Uterus (tissue), 4 donors: ENCODE data around the gene MEGF8. TPM values are rescaled to one million over a fixed set of nuclear protein-coding genes. Genes with fewer than 3 reads are reported as not detected.

Experiments
- DNase-seq, 2 donors: peaks; one replicate each; pipeline ENCODE4 v3.0.0-alpha.2; 2019 to 2020
- H3K27ac ChIP-seq, 2 donors: fragments of 200-600 bp; sonication (generic); 1 replicate in 1 of 2; 2 replicates in 1 of 2; pipeline ENCODE4 v1.5.1; 2016 to 2018
- H3K27me3 ChIP-seq, 2 donors: fragments of 200-600 bp; sonication (generic); one replicate each; pipeline ENCODE4 v1.5.1; 2018 to 2019; ENCODE audit warnings: control low read depth in 1 of 2
- H3K36me3 ChIP-seq, 2 donors: fragments of 200-600 bp; sonication (generic); one replicate each; pipeline ENCODE4 v1.5.1; 2019; ENCODE audit warnings: control low read depth in 1 of 2
- H3K4me1 ChIP-seq, 2 donors: fragments of 200-600 bp; sonication (generic); one replicate each; pipeline ENCODE4 v1.5.1; 2018 to 2019; ENCODE audit warnings: control low read depth in 1 of 2
- H3K4me3 ChIP-seq, 2 donors: fragments of 200-600 bp; sonication (generic); 1 replicate in 1 of 2; 2 replicates in 1 of 2; pipeline ENCODE4 v1.5.1; 2018 to 2019; ENCODE audit warnings: mild to moderate bottlenecking in 1 of 2
- H3K9me3 ChIP-seq, 2 donors: fragments of 200-600 bp; sonication (generic); one replicate each; pipeline ENCODE4 v1.5.1; 2019; ENCODE audit warnings: control low read depth in 1 of 2
- POLR2A ChIP-seq, 2 donors: fragments of 450-650 bp; IDR thresholded peaks; one replicate each; pipeline ENCODE4 v1.6.1; 2016; ENCODE audit warnings: antibody characterized with exemption in 2 of 2, mild to moderate bottlenecking in 1 of 2, moderate library complexity in 1 of 2
- intact Hi-C: fragments of 100-400 bp; cut with DNase I; formaldehyde crosslinking; loops from one replicate; pipeline ENCODE4 v1.15.1; 2023; ENCODE audit warnings: low total_unique reads
- total RNA-seq, 4 donors: library from RNA; depleted of rRNA in 3 of 4; stranded (reverse); fragments of >200 nt in 3 of 4; gene quantifications; one replicate each; pipeline versions ENCODE4 v1.1.0 to v1.2.4, GENCODE V29; 2014 to 2023
- TF ChIP-seq, protein P1 (sequence below), 4 experiments: fragments of 200-600 bp in 2 of 4; fragments of 450-650 bp in 2 of 4; sonication (generic) in 2 of 4; IDR thresholded peaks; one replicate each; pipeline ENCODE4 v1.5.1; 2016 to 2019; ENCODE audit warnings: antibody characterized with exemption in 4 of 4, mild to moderate bottlenecking in 2 of 4, moderate library complexity in 1 of 4
- donor health status: DM: yes; HTN: yes; CAD: no.

The MEGF8 gene
- total RNA-seq, 4 donors from 2014 or later = 3.6 to 30.0 (median 19.1) TPM

DNA sequence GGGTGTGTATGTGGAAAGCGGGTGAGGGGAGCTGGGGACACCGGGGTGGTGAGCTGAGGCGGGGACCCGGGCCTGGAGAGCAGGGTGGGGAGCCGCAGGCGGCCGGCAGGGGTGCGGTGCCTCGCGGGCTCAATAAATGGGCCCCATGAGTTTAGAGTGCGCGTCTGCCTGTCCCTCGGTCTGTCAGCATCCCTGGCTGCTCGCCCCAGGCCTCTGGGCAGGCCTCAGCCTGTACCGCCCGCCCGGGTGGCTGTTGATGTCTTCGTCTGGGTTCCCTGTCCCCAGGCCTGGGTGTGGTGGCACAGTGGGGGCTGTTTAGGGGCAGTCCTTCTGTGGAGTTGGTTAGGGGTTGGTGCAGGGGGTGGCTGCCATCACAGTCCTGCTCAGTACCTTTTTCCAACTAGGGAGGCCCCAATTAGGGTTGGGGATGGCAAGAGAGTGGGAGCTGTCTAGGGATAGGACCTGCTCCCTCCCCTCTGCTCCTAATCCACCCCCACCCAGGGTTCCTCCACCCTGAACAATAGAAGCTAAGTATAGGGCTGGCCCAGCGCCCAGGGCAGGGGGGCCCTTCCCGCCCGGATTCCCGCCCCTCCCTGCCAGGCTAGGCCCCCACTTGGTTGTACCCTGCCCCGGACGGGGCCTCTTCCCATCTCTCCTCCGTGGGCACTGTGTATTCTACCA lies 44.1 kb upstream of the MEGF8 start:
- TF ChIP-seq, protein P1, sequence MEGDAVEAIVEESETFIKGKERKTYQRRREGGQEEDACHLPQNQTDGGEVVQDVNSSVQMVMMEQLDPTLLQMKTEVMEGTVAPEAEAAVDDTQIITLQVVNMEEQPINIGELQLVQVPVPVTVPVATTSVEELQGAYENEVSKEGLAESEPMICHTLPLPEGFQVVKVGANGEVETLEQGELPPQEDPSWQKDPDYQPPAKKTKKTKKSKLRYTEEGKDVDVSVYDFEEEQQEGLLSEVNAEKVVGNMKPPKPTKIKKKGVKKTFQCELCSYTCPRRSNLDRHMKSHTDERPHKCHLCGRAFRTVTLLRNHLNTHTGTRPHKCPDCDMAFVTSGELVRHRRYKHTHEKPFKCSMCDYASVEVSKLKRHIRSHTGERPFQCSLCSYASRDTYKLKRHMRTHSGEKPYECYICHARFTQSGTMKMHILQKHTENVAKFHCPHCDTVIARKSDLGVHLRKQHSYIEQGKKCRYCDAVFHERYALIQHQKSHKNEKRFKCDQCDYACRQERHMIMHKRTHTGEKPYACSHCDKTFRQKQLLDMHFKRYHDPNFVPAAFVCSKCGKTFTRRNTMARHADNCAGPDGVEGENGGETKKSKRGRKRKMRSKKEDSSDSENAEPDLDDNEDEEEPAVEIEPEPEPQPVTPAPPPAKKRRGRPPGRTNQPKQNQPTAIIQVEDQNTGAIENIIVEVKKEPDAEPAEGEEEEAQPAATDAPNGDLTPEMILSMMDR (IDR thresholded peaks at IDR 0.05) = peak in 1 of 4 experiments; percentile 21
- peak in 1 of 2 donors; percentile 26 for TF ChIP-seq POLR2A (IDR thresholded peaks at IDR 0.05)
- DNase-seq = peak; percentile 75
- intact Hi-C loops = no loop called here
- Histone ChIP-seq H3K4me1 (peaks cover 6 to 60% of the 10 kb centered on the region in 2 donors), H3K4me3 (peak overlapping the region; percentile 58 to 87), H3K36me3 (no peaks in the 10 kb centered on the region), H3K27ac (peak overlapping the region; percentile 97), H3K27me3 (no peaks in the 10 kb centered on the region), H3K9me3 (no peaks in the 10 kb centered on the region)

DNA sequence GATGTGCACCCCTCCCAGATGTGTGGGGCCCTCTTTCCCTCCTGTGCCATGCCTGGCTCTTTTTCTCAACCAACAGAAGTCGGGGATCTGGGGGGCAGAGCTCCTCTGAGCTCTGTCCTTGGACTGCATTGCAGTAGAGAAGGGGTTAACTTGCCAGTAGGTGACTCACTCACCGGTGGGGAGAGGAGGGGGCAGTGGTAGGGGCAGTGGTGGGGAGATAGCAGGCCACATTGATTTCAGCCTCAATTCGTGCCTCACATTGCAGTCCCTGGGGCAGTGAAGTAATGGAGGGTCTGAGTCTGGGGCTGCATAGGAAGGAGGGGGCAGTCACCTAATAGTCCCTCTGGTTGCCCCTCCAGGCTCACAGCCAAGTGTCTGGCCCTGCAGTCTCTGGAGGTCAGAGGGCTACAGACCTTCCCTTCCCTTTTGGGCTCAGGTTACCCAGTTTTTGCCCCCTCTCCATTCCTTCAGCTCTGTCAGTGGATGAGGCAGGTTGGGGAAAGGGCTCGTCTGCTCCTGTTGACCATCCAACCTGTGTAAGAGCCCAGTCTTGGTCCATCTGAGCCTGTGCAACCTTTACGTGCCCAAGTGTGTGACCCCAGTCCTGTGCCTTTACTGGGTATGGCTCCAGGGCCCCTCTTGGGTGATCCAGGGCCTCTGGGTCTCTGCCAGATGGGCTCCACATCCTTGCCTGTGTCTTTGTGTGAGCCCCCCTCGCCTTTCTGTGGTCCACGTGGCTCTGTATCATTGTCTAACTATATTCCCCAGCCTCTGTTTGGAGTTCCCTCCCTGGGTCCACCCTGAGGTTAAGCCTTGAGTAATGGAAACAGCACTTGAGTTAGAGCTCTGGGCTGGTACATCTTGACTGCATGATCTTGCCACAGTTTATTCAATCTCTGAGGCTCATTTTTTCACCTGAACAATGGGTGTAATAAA lies 43.3 kb upstream of the MEGF8 start:
- intact Hi-C loops = no loop called here
- TF ChIP-seq, protein P1 (IDR thresholded peaks at IDR 0.05) = no peak
- TF ChIP-seq POLR2A (IDR thresholded peaks at IDR 0.05) = no peak
- peak overlapping the region; percentile 97 for H3K27ac ChIP-seq
- H3K4me1 ChIP-seq = peaks cover 6 to 66% of the 10 kb centered on the region in 2 donors
- H3K4me3 ChIP-seq = peak overlapping the region; percentile 58 to 87
- H3K27me3 ChIP-seq = no peaks in the 10 kb centered on the region
- no peaks in the 10 kb centered on the region for H3K36me3 ChIP-seq
- no peaks in the 10 kb centered on the region for H3K9me3 ChIP-seq
- DNase-seq = peak; percentile 51 to 71

DNA sequence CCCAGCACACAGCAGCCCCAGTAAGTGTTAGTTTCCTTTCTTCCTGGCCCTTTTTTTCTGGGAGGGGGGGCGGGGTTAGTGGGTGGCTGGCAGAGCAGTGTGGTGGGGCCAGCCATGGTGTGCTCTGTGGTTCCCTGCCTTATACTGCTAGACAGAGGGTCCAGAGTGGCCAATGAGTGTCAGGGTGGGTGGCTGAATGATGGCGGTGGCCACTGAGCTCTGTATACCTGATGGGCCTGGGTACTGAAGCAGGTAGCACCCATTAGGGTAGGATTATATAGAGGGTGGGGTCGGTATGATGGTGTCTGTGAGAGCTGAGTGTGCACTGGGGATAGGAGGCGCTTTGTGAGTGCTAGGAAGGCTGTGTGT lies 42.6 kb upstream of the MEGF8 start:
- Histone ChIP-seq H3K9me3 (no peaks in the 10 kb centered on the region), H3K4me1 (peaks cover 6 to 61% of the 10 kb centered on the region in 2 donors), H3K27ac (peak overlapping the region; percentile 97), H3K36me3 (no peaks in the 10 kb centered on the region), H3K27me3 (no peaks in the 10 kb centered on the region), H3K4me3 (peak overlapping the region in 1 of 2 donors; percentile 42)
- intact Hi-C loops = no loop called here
- DNase-seq = no peak
- no peak for TF ChIP-seq POLR2A (IDR thresholded peaks at IDR 0.05)
- TF ChIP-seq, protein P1 (IDR thresholded peaks at IDR 0.05) = no peak

DNA sequence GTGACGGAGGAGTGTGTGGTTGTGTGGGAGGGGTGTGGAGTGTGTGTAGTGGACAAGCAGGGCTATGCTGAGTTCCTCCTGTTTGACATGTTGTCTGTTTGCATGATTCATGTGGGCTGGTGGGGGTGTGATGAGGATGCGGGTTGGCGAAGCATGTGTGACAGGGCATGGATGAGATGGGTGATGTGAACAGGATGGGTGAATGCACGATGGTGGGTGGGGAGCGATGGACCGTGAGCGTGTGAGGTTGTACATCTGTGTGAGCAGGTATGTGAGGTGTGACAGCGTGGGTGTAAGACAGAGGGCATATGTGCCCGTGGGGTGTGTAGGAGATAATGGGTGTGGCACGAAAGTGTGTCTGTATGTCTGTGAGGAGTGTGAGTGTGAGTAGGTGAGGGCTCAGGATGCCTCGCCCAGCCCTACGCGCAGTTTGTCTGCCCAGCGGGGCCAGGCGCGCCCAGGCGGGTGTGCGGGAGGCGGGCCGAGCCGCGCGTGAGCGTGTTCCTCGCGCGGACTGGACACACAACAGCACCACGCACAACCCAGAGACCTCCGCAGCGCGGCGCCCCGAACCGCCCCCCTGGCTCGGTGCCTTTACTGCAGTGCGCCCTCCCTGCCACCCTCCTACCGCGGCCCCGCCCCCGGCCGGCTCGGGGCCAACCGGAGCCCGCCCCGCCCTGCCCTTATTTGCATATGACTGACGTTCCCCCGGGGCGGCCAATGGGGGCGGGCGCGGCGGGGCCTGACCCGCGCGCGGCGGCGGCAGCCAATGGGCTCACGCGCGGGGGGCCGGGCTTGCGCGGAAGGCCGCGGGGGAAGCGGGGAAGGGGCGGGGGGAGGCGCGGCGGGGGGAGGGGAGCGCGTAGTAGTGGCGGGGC lies 42.0 kb upstream of the MEGF8 start:
- Histone ChIP-seq H3K4me1 (peaks cover 6 to 55% of the 10 kb centered on the region in 2 donors), H3K36me3 (no peaks in the 10 kb centered on the region), H3K4me3 (peak overlapping the region; percentile 47 to 53), H3K9me3 (no peaks in the 10 kb centered on the region), H3K27ac (peak overlapping the region; percentile 97), H3K27me3 (no peaks in the 10 kb centered on the region)
- DNase-seq = peak; percentile 96 to 97
- peak; percentile 63 to 83 for TF ChIP-seq POLR2A (IDR thresholded peaks at IDR 0.05)
- TF ChIP-seq, protein P1 (IDR thresholded peaks at IDR 0.05) = peak in 2 of 4 experiments; percentile 12 to 15
- intact Hi-C loops = no loop called here
